GM12801 (cell line): ENCODE measurements around the gene CLDND1.

ENCODE experiments used
- TF ChIP-seq, protein P1 (sequence below): IDR thresholded peaks from one replicate; pipeline ENCODE4 v1.5.1; 2011; ENCODE audit warnings: control low read depth; ENCODE audit not compliant: insufficient read length; ENCODE audit errors: extremely low read depth

CLDND1 gene

GRCh38 chr3:98482717-98483482 lies 39.8 kb downstream of the CLDND1 start:
- TF ChIP-seq, protein P1, sequence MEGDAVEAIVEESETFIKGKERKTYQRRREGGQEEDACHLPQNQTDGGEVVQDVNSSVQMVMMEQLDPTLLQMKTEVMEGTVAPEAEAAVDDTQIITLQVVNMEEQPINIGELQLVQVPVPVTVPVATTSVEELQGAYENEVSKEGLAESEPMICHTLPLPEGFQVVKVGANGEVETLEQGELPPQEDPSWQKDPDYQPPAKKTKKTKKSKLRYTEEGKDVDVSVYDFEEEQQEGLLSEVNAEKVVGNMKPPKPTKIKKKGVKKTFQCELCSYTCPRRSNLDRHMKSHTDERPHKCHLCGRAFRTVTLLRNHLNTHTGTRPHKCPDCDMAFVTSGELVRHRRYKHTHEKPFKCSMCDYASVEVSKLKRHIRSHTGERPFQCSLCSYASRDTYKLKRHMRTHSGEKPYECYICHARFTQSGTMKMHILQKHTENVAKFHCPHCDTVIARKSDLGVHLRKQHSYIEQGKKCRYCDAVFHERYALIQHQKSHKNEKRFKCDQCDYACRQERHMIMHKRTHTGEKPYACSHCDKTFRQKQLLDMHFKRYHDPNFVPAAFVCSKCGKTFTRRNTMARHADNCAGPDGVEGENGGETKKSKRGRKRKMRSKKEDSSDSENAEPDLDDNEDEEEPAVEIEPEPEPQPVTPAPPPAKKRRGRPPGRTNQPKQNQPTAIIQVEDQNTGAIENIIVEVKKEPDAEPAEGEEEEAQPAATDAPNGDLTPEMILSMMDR = no peak
